Measurements from ENCODE around the gene CLASP1. TPM values are rescaled to one million over a fixed set of nuclear protein-coding genes. Genes with fewer than 3 reads are reported as not detected.
"Not testable (repeated sequence)": the region's sequence is repeated elsewhere in the genome, so short reads cannot be mapped to it uniquely, and the experiment has no call there.

CLASP1 gene
- total RNA-seq, 6 experiments from 2014 or later = 38.2 to 49.0 (median 41.1) TPM

- Mint-ChIP-seq H3K27me3 (ENCODE audit: insufficient read depth) (no peaks in the 10 kb centered on the region; the same call in 1 of the 2 replicates), H3K4me1 (ENCODE audit: low read depth) (peaks cover 48% of the 10 kb centered on the region), H3K27ac (peak overlapping the region; percentile 81), H3K36me3 (ENCODE audit: low read depth) (peaks cover 37% of the 10 kb centered on the region), H3K9me3 (no peaks in the 10 kb centered on the region), H3K4me3 (no peak overlapping the region)
- TF ChIP-seq CTCF (IDR thresholded peaks at IDR 0.05) = no peak
- no peak for DNase-seq
Measured at GRCh38 chr2:121386102-121386501, 263.2 kb downstream of the CLASP1 start.

GRCh38 chr2:121382744-121383143 lies 266.5 kb downstream of the CLASP1 start:
- Mint-ChIP-seq H3K9me3 (no peaks in the 10 kb centered on the region), H3K36me3 (ENCODE audit: low read depth) (peaks cover 49% of the 10 kb centered on the region), H3K4me3 (no peak overlapping the region), H3K27me3 (ENCODE audit: insufficient read depth) (no peaks in the 10 kb centered on the region; the same call in 1 of the 2 replicates), H3K27ac (no peak overlapping the region), H3K4me1 (ENCODE audit: low read depth) (peaks cover 45% of the 10 kb centered on the region)
- no peak for DNase-seq
- peak; percentile 55 for TF ChIP-seq CTCF (IDR thresholded peaks at IDR 0.05)

GRCh38 chr2:121377646-121378045 lies 271.6 kb downstream of the CLASP1 start:
- Mint-ChIP-seq H3K27me3 (ENCODE audit: insufficient read depth) (no peaks in the 10 kb centered on the region), H3K36me3 (ENCODE audit: low read depth) (peaks cover 60% of the 10 kb centered on the region), H3K27ac (peak overlapping the region; percentile 50), H3K4me1 (ENCODE audit: low read depth) (peaks cover 49% of the 10 kb centered on the region), H3K4me3 (no peak overlapping the region), H3K9me3 (no peaks in the 10 kb centered on the region)
- TF ChIP-seq CTCF (IDR thresholded peaks at IDR 0.05) = no peak
- DNase-seq = peak; percentile 27

GRCh38 chr2:121376535-121377250 lies 272.6 kb downstream of the CLASP1 start:
- Mint-ChIP-seq H3K4me3 (no peak overlapping the region), H3K27ac (peak overlapping the region; percentile 33; the same call in 1 of the 2 replicates), H3K27me3 (ENCODE audit: insufficient read depth) (no peaks in the 10 kb centered on the region; the same call in 1 of the 2 replicates), H3K9me3 (no peaks in the 10 kb centered on the region), H3K36me3 (ENCODE audit: low read depth) (peaks cover 62% of the 10 kb centered on the region), H3K4me1 (ENCODE audit: low read depth) (peaks cover 52% of the 10 kb centered on the region)
- no peak for TF ChIP-seq CTCF (IDR thresholded peaks at IDR 0.05)
- peak; percentile 40 for DNase-seq

GRCh38 chr2:121375621-121376159 lies 273.6 kb downstream of the CLASP1 start:
- H3K9me3 Mint-ChIP-seq = no peaks in the 10 kb centered on the region
- H3K27ac Mint-ChIP-seq = peak overlapping the region; percentile 9; the same call in 1 of the 2 replicates
- no peaks in the 10 kb centered on the region; the same call in 1 of the 2 replicates for H3K27me3 Mint-ChIP-seq (ENCODE audit: insufficient read depth)
- no peak overlapping the region for H3K4me3 Mint-ChIP-seq
- DNase-seq = peak; percentile 25
- H3K36me3 Mint-ChIP-seq (ENCODE audit: low read depth) = peaks cover 64% of the 10 kb centered on the region
- no peak for TF ChIP-seq CTCF (IDR thresholded peaks at IDR 0.05)
- peaks cover 58% of the 10 kb centered on the region for H3K4me1 Mint-ChIP-seq (ENCODE audit: low read depth)

- DNase-seq; H3K4me3 Mint-ChIP-seq; H3K27me3 Mint-ChIP-seq (ENCODE audit: insufficient read depth); H3K9me3 Mint-ChIP-seq: not testable (repeated sequence)
- Mint-ChIP-seq H3K36me3 (ENCODE audit: low read depth) (peaks cover 62% of the 10 kb centered on the region), H3K4me1 (ENCODE audit: low read depth) (peaks cover 69% of the 10 kb centered on the region), H3K27ac (peak overlapping the region; percentile 5; the same call in 1 of the 2 replicates)
Measured at GRCh38 chr2:121374412-121375075, 274.7 kb downstream of the CLASP1 start.

Data from HFFc6 (cell line).